Breast epithelium (tissue), 3 donors: Measurements from ENCODE around the gene WDR81.
A peak's percentile ranks its signal among the peaks of the same experiment; 100 is the strongest.

Experiments
- CTCF ChIP-seq, 3 donors: fragments of 450-650 bp; IDR thresholded peaks; one replicate each; pipeline ENCODE4 v1.5.1; 2016 to 2017; ENCODE audit warnings: antibody characterized with exemption in 3 of 3, mild to moderate bottlenecking in 3 of 3, moderate library complexity in 3 of 3
- POLR2AphosphoS5 ChIP-seq, 3 donors: sonication (generic); formaldehyde crosslinking; IDR thresholded peaks; one replicate each; pipeline ENCODE4 v1.6.1; 2017; ENCODE audit warnings: antibody characterized with exemption in 3 of 3

GRCh38 chr17:1787301-1787902 lies 62.9 kb downstream of the WDR81 start:
- TF ChIP-seq CTCF (IDR thresholded peaks at IDR 0.05) (no peak), POLR2AphosphoS5 (IDR thresholded peaks at IDR 0.05) (peak in 1 of 3 donors; percentile 25)
